ENCODE data around the gene STMP1.

- TF ChIP-seq, protein P1, sequence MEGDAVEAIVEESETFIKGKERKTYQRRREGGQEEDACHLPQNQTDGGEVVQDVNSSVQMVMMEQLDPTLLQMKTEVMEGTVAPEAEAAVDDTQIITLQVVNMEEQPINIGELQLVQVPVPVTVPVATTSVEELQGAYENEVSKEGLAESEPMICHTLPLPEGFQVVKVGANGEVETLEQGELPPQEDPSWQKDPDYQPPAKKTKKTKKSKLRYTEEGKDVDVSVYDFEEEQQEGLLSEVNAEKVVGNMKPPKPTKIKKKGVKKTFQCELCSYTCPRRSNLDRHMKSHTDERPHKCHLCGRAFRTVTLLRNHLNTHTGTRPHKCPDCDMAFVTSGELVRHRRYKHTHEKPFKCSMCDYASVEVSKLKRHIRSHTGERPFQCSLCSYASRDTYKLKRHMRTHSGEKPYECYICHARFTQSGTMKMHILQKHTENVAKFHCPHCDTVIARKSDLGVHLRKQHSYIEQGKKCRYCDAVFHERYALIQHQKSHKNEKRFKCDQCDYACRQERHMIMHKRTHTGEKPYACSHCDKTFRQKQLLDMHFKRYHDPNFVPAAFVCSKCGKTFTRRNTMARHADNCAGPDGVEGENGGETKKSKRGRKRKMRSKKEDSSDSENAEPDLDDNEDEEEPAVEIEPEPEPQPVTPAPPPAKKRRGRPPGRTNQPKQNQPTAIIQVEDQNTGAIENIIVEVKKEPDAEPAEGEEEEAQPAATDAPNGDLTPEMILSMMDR (IDR thresholded peaks at IDR 0.05) = no peak
- TF ChIP-seq POLR2A (IDR thresholded peaks at IDR 0.05) (no peak), EP300 (IDR thresholded peaks at IDR 0.05) (no peak), POLR2AphosphoS5 (IDR thresholded peaks at IDR 0.05) (no peak)
Measured at GRCh38 chr7:135719688-135720087, 57.4 kb downstream of the STMP1 start.

Data from sigmoid colon (tissue), 4 donors.